ENCODE data around the gene RCAN2.
"Not testable (repeated sequence)": the region's sequence is repeated elsewhere in the genome, so short reads cannot be mapped to it uniquely, and the experiment has no call there.

Gene RCAN2

GRCh38 chr6:46333481-46333880 lies 157.8 kb downstream of the RCAN2 start:
- DNase-seq (ENCODE audit: low read depth), result no peak

- DNase-seq (ENCODE audit: low read depth), result not testable (repeated sequence)
Measured at GRCh38 chr6:46332448-46332847, 158.8 kb downstream of the RCAN2 start.

GRCh38 chr6:46331461-46331860 lies 159.8 kb downstream of the RCAN2 start:
- no peak for DNase-seq (ENCODE audit: low read depth)

DNA sequence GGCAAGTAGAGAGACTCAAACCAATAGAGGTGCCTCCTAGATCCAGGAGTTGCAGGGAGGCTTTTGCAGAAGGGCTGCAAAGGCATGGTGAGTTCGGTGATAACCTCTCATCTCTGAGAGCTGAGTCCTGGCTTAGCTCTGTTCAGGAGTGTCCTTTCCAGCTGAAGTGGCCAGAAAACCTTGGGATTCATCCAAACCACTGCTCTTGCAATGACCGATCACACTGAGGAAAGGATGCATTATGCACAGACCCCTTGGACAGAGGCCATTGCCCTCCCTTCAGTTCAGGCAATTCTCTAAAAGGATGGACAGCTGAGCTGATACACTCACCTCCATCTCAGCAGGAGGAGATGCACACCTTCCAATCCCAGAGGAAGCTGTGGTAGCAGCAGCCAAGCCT lies 161.7 kb downstream of the RCAN2 start:
- DNase-seq (ENCODE audit: low read depth), result no peak

- no peak for DNase-seq (ENCODE audit: low read depth)
Measured at GRCh38 chr6:46327779-46328178, 163.5 kb downstream of the RCAN2 start.

DNA sequence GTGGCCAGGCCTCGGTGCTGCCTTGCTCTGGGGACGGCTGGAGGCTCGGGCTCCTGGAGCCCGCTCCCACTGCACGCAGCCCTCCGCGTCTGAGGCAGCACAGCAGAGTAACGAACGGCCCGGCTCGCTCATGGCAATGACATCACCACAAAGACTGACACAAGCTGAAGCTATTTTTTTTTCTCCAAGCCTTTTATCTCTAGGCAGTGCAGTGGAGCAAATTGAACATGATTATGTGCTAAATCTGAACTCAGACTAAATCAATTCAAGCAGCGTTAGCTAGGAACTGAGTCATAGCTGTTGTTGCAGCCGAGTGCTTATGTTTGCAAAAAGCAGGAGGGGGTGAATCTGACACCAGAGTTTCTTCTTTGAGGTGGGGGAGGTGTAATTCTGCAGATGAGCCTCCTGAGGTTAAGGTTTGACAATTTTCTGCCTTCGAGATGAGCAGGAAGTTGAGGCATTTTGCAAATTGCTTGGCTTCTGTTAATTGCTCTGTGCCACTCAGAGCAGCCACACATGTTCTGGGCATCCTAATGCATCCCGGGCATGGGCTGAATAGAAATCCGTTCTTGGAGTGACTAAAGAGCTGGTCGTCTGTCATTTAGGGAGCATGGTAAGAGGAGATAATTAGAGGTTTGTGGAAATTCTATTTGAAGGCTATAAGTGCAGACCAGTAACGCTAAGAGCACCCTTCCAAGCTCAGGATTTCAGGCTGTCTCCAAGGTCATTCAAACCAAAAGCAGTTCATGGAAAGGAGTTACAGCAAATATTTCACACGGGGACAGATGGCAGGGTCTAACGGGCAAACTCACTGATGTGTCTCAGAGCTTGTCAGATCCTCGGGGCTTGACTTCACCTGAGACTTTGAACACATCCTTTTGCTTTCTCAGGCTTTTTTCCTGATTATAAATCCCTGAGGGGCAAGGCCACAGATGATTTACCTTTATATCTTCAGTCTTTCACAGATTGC lies 165.4 kb downstream of the RCAN2 start:
- no peak for DNase-seq (ENCODE audit: low read depth)

DNA sequence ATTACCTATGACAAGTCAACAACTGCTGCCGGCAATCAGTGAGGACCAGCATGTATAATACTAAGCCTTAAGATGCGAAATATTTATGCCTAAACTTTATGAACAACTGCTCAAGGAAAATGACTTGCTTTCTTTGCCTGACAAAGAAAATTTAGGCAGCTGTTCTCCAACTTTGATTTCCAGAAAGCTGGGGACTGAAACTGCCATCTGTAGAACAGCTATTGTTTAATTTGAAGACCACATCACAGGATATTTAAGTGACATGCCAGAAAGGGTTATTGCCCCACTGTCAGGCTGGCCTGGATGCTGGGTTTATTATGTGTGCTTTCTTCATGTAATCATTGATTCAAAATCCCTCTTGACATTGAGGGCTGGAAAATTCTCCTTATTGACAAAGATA lies 166.5 kb downstream of the RCAN2 start:
- DNase-seq (ENCODE audit: low read depth), result no peak

DNA sequence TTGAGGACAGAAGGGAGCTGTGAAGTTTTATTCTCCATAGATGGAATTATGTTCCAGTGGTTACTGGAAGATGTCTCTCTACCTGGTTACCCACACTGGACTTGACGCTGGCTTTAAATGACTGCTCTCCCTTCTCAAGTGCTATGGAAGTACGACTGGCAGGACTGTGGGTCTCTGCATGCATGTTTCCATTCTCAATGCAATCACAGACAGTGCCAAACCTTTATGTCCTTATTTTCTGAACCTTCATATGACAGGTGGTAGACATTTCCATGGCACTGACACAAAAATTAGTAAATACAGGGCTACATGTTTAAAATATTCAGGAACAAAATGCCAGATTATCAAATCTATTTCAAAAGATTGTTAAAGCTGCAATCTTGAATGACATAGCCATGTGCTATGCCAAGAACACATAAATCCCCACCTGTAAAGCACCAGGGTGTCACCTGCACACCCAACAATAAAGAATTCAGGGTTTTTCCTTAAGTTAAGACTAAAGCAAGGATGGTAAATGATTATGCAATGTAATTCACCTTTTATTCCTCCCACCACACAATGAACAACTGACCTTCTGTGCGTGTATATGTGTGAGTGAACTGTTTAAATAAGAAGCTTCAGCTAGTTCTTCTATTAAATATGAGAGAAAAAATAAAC lies 167.2 kb downstream of the RCAN2 start:
- no peak for DNase-seq (ENCODE audit: low read depth)

GRCh38 chr6:46323312-46323965 lies 167.8 kb downstream of the RCAN2 start:
- DNase-seq (ENCODE audit: low read depth), result no peak

GRCh38 chr6:46320505-46320904 lies 170.7 kb downstream of the RCAN2 start:
- DNase-seq (ENCODE audit: low read depth), result no peak

GRCh38 chr6:46315589-46315988 lies 175.7 kb downstream of the RCAN2 start:
- no peak for DNase-seq (ENCODE audit: low read depth)

DNA sequence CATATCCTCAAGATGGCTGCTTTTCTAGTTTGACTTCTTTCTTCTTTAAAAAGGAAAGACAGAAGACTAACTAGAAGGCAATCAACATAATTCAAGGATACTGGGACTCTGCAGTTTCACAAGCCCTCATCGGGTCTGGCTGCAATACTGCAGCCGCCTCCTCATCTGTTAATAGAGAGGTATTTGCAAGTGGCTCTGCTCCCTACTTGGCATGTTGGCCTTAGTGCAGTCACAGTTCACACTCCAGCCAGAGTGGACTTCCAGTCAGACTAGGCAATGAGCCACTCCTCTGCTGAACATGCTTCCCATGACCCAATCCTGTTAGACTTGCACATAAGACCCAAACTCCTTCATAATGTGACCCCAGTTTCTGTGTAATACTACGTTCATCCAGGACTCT lies 178.6 kb downstream of the RCAN2 start:
- no peak for DNase-seq (ENCODE audit: low read depth)

GRCh38 chr6:46310196-46310595 lies 181.1 kb downstream of the RCAN2 start:
- no peak for DNase-seq (ENCODE audit: low read depth)

DNA sequence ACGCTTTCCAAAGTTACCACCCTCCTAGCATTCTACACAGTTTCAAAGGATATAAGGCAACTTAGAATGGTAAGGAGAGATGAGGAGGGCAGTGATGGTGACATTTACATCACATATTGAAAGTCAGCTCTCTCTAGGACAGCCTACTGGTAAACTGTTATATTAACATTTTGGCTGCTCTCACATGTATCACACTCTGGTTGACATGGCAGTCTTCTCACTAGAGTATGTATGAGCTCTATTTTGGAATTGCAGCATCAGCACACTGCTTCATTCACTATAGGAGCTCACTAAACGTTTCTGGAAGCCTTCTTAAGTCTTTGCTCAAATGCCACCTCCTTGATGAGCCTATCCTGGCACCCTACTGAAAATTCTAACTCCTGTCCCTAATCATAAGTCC lies 184.8 kb downstream of the RCAN2 start:
- DNase-seq (ENCODE audit: low read depth), result no peak

- DNase-seq (ENCODE audit: low read depth), result no peak
Measured at GRCh38 chr6:46305833-46306232, 185.4 kb downstream of the RCAN2 start.

- no peak for DNase-seq (ENCODE audit: low read depth)
Measured at GRCh38 chr6:46305236-46305635, 186.0 kb downstream of the RCAN2 start.

- DNase-seq (ENCODE audit: low read depth), result no peak
Measured at GRCh38 chr6:46302816-46303215, 188.4 kb downstream of the RCAN2 start.

GRCh38 chr6:46302176-46302575 lies 189.1 kb downstream of the RCAN2 start:
- DNase-seq (ENCODE audit: low read depth), result no peak

GRCh38 chr6:46299253-46299652 lies 192.0 kb downstream of the RCAN2 start:
- no peak for DNase-seq (ENCODE audit: low read depth)

GRCh38 chr6:46296586-46296985 lies 194.7 kb downstream of the RCAN2 start:
- DNase-seq (ENCODE audit: low read depth), result no peak

DNA sequence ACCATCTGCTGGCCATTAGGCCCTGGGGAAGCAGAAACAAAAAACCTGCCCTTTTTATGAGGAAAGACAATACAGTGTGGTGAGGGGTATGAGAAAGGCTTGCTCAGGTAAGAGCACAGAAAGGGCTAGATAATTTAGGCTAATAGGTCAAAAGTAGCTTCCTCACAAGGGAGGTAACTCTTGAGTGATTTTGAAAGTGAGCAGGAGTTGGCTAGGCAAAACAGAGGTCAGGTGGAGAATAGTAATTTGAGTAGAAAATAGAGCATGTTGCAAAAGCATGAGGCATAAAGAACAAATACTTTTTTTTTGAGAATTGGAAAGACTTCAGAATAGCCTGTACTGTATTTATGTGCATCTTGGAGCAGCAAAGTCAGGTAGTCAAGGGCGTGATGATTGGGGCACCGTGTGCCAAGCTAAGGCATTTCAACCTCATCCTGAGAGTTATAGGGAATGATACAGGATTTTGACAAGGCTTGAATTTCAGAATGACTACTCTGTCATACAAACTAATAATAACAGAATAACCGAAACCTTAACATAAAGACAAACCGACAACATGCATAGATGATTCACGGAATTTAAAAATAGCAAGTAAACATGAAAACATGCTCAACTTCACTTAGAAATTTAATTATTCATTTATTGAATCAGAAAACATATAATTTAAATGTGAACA lies 197.5 kb downstream of the RCAN2 start:
- DNase-seq (ENCODE audit: low read depth), result no peak

DNA sequence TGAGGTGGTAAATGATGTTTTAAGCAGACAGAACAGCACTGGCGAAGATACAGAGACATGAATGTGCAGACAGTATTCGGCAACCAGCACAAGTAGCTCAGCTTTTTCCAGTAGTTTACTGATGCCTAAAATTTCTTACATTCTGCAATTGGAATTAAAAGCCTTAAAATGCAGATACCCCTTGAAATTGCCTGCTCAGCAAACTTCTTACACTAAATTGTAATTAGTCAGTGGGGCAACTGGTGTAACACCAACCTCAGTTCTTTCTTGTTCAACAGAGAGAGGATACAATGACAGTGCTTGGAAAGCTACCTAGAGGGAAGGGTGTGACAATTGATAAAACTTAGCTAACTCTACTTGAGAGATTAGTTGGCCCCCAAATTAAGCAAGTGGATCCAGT lies 199.4 kb downstream of the RCAN2 start:
- no peak for DNase-seq (ENCODE audit: low read depth)

Measured in stimulated activated CD8-positive, alpha-beta memory T cell treated with anti-CD3 and anti-CD28 coated beads, Interleukin-7, amount 100 ng/mL, for 24 hours (primary cell).